MM.1S (cell line): ENCODE results near the gene ADGRF1.
"Not testable (repeated sequence)": the region's sequence is repeated elsewhere in the genome, so short reads cannot be mapped to it uniquely, and the experiment has no call there.

Source experiments
- DNase-seq: peaks from one replicate; pipeline ENCODE4 v3.0.0-alpha.2; 2015
- H2AFZ ChIP-seq: fragments of 300-600 bp; sonication (generic); 2 replicates; pipeline ENCODE4 v1.6.0; 2016; ENCODE audit warnings: antibody characterized with exemption, low read length
- H3F3A ChIP-seq: fragments of 300-600 bp; sonication (generic); 2 replicates; pipeline ENCODE4 v1.6.1; 2016; ENCODE audit warnings: mild to moderate bottlenecking, antibody characterized with exemption, low read length, moderate library complexity, mixed read lengths; ENCODE audit not compliant: insufficient read depth
- H3K27ac ChIP-seq: fragments of 300-600 bp; sonication (generic); 2 replicates; pipeline ENCODE4 v1.5.1; 2016; ENCODE audit warnings: mild to moderate bottlenecking, low read length
- H3K27me3 ChIP-seq: fragments of 300-600 bp; sonication (generic); replicated peaks from 2 replicates; pipeline ENCODE4 v1.6.0; 2016; ENCODE audit warnings: low read length; ENCODE audit not compliant: insufficient read depth
- H3K36me3 ChIP-seq: fragments of 300-600 bp; sonication (generic); replicated peaks from 2 replicates; pipeline ENCODE4 v1.6.1; 2016; ENCODE audit warnings: mild to moderate bottlenecking, low read length, mixed read lengths; ENCODE audit not compliant: insufficient read depth
- H3K4me1 ChIP-seq: fragments of 300-600 bp; sonication (generic); 2 replicates; pipeline ENCODE4 v1.6.1; 2016; ENCODE audit warnings: low read length, mixed read lengths
- H3K4me2 ChIP-seq: fragments of 300-600 bp; sonication (generic); 2 replicates; pipeline ENCODE4 v1.6.0; 2016; ENCODE audit warnings: low read depth, low read length
- H3K4me3 ChIP-seq: fragments of 300-600 bp; sonication (generic); 2 replicates; pipeline ENCODE4 v1.5.1; 2016; ENCODE audit warnings: low read length, mixed read lengths
- H3K79me2 ChIP-seq: fragments of 300-600 bp; sonication (generic); 2 replicates; pipeline ENCODE4 v1.6.1; 2016; ENCODE audit warnings: mixed run types, low read length, mixed read lengths
- H3K9ac ChIP-seq: fragments of 300-600 bp; sonication (generic); 2 replicates; pipeline ENCODE4 v1.6.1; 2016; ENCODE audit warnings: low read length, mixed read lengths
- H3K9me2 ChIP-seq: fragments of 300-600 bp; sonication (generic); replicated peaks from 2 replicates; pipeline ENCODE4 v1.6.1; 2016; ENCODE audit warnings: mild to moderate bottlenecking, low read length, mixed read lengths; ENCODE audit not compliant: insufficient read depth
- H3K9me3 ChIP-seq: fragments of 300-600 bp; sonication (generic); replicated peaks from 2 replicates; pipeline ENCODE4 v1.6.1; 2016; ENCODE audit warnings: mild to moderate bottlenecking, low read length, mixed read lengths; ENCODE audit not compliant: insufficient read depth
- H4K20me1 ChIP-seq: fragments of 300-600 bp; sonication (generic); 2 replicates; pipeline ENCODE4 v1.6.1; 2016; ENCODE audit warnings: mild to moderate bottlenecking, low read length, moderate library complexity, mixed read lengths; ENCODE audit not compliant: insufficient read depth
- CTCF ChIP-seq: fragments of 300-600 bp; sonication (generic); IDR thresholded peaks from 2 replicates; pipeline ENCODE4 v1.5.1; 2016; ENCODE audit warnings: antibody characterized with exemption, low read length, mixed read lengths
- EZH2 ChIP-seq: fragments of 300-600 bp; sonication (generic); optimal IDR thresholded peaks from 2 replicates; pipeline ENCODE3; 2017; ENCODE audit warnings: low read depth, mild to moderate bottlenecking, antibody characterized with exemption, low read length, mixed read lengths
- EZH2phosphoT487 ChIP-seq: fragments of 300-600 bp; sonication (generic); IDR thresholded peaks from 2 replicates; pipeline ENCODE4 v1.6.1; 2018; ENCODE audit warnings: antibody characterized with exemption, low read length

Gene ADGRF1

GRCh38 chr6:47042275-47042791, at the start of gene ADGRF1:
Gene ADGRF1 (minus strand): TSS chr6:47042332. CDS start chr6:47029061, 13,271 bp downstream.
- H3K4me3 ChIP-seq = no peak within 1 kb of the TSS
- no peaks in the 10 kb centered on the region for H3K79me2 ChIP-seq

GRCh38 chr6:47090881-47091280, 48.7 kb upstream of the ADGRF1 start:
- no peak overlapping the region for H3K9ac ChIP-seq
- no peak overlapping the region for H2AFZ ChIP-seq
- no peaks in the 10 kb centered on the region for H3K9me3 ChIP-seq
- H4K20me1 ChIP-seq = no peaks in the 10 kb centered on the region
- H3K79me2 ChIP-seq = no peaks in the 10 kb centered on the region
- no peaks in the 10 kb centered on the region for H3K9me2 ChIP-seq
- H3K36me3 ChIP-seq = no peaks in the 10 kb centered on the region
- H3K4me1 ChIP-seq = no peaks in the 10 kb centered on the region
- TF ChIP-seq EZH2phosphoT487 (no peak), EZH2 (no peak), CTCF (no peak)
- no peaks in the 10 kb centered on the region for H3F3A ChIP-seq
- H3K4me2 ChIP-seq = no peak overlapping the region
- no peak overlapping the region for H3K27ac ChIP-seq
- no peaks in the 10 kb centered on the region for H3K27me3 ChIP-seq
- no peak overlapping the region for H3K4me3 ChIP-seq
- DNase-seq = no peak

More at GRCh38 chr6:47042275-47042791, at the start of gene ADGRF1:
- Histone ChIP-seq H4K20me1 (no peaks in the 10 kb centered on the region), H3K9ac (no peak within 1 kb of the TSS), H2AFZ (no peak within 1 kb of the TSS), H3K4me1 (no peaks in the 10 kb centered on the region), H3K27ac (no peak within 1 kb of the TSS), H3K27me3 (no peaks in the 10 kb centered on the region), H3K4me2 (no peak within 1 kb of the TSS), H3K36me3 (no peaks in the 10 kb centered on the region), H3K9me2 (no peaks in the 10 kb centered on the region), H3F3A (no peaks in the 10 kb centered on the region), H3K9me3 (no peaks in the 10 kb centered on the region)
- no peak for DNase-seq
- TF ChIP-seq CTCF = no peak
- TF ChIP-seq EZH2 = no peak
- no peak for TF ChIP-seq EZH2phosphoT487

GRCh38 chr6:47089473-47089872, 47.3 kb upstream of the ADGRF1 start:
- not testable (repeated sequence) for H3K27me3 ChIP-seq, H3K9me3 ChIP-seq, H3K9me2 ChIP-seq, H4K20me1 ChIP-seq, H3K4me2 ChIP-seq, H3F3A ChIP-seq, H2AFZ ChIP-seq, H3K27ac ChIP-seq, H3K36me3 ChIP-seq, H3K4me1 ChIP-seq, H3K79me2 ChIP-seq, DNase-seq, H3K4me3 ChIP-seq, H3K9ac ChIP-seq

- no peak overlapping the region for H3K4me2 ChIP-seq
- H4K20me1 ChIP-seq = no peaks in the 10 kb centered on the region
- no peaks in the 10 kb centered on the region for H3K36me3 ChIP-seq
- no peak for DNase-seq
- no peaks in the 10 kb centered on the region for H3K4me1 ChIP-seq
- H3F3A ChIP-seq = no peaks in the 10 kb centered on the region
- no peak overlapping the region for H2AFZ ChIP-seq
- H3K79me2 ChIP-seq = no peaks in the 10 kb centered on the region
- H3K9me2 ChIP-seq = no peaks in the 10 kb centered on the region
- no peak for TF ChIP-seq EZH2
- no peaks in the 10 kb centered on the region for H3K9me3 ChIP-seq
- H3K27me3 ChIP-seq = no peaks in the 10 kb centered on the region
- H3K4me3 ChIP-seq = no peak overlapping the region
- no peak overlapping the region for H3K27ac ChIP-seq
- no peak overlapping the region for H3K9ac ChIP-seq
These were observed 44.1 kb upstream of the ADGRF1 start for GRCh38 chr6:47086051-47086770.
